NCI-H128 (cell line): ENCODE results near the gene SSRP1.

Experiments used
- DNase-seq: peaks from one replicate; lab custom pipeline; 2025; ENCODE audit not compliant: unreplicated experiment; lab: John Stamatoyannopoulos, UW

The SSRP1 gene

GRCh38 chr11:57318178-57318577 is 17.5 kb downstream of the SSRP1 start:
- DNase-seq: no peak

GRCh38 chr11:57316017-57316416 is 19.7 kb downstream of the SSRP1 start:
- DNase-seq: no peak

- no peak for DNase-seq
Measured at GRCh38 chr11:57315491-57315890, 20.2 kb downstream of the SSRP1 start.

GRCh38 chr11:57314221-57314973 is 21.3 kb downstream of the SSRP1 start:
- DNase-seq: no peak

GRCh38 chr11:57313788-57314135 is 21.9 kb downstream of the SSRP1 start:
- no peak for DNase-seq

- no peak for DNase-seq
Measured at GRCh38 chr11:57313071-57313787, 22.5 kb downstream of the SSRP1 start.

- DNase-seq: no peak
Measured at GRCh38 chr11:57312511-57313021, 23.1 kb downstream of the SSRP1 start.

GRCh38 chr11:57311109-57311936 is 24.4 kb downstream of the SSRP1 start:
- no peak for DNase-seq

GRCh38 chr11:57310630-57311086 is 25.0 kb downstream of the SSRP1 start:
- DNase-seq: no peak

- no peak for DNase-seq
Measured at GRCh38 chr11:57310091-57310490, 25.6 kb downstream of the SSRP1 start.

GRCh38 chr11:57309106-57310059 is 26.3 kb downstream of the SSRP1 start:
- DNase-seq: no peak

- DNase-seq: no peak
Measured at GRCh38 chr11:57308426-57309060, 27.1 kb downstream of the SSRP1 start.

- no peak for DNase-seq
Measured at GRCh38 chr11:57307666-57308270, 27.9 kb downstream of the SSRP1 start.

- no peak for DNase-seq
Measured at GRCh38 chr11:57306940-57307565, 28.6 kb downstream of the SSRP1 start.

- no peak for DNase-seq
Measured at GRCh38 chr11:57306161-57306876, 29.4 kb downstream of the SSRP1 start.

GRCh38 chr11:57305523-57305922 is 30.2 kb downstream of the SSRP1 start:
- DNase-seq: no peak

- DNase-seq: no peak
Measured at GRCh38 chr11:57303990-57304579, 31.6 kb downstream of the SSRP1 start.
